Urothelium cell line (cell line): Measurements from ENCODE around the gene CTF1.

Experiments
- DNase-seq: peaks from one replicate; pipeline ENCODE4 v3.0.0; 2011; ENCODE audit warnings: low spot score, mixed read lengths
- FAIRE-seq: peaks from 2 replicates; lab custom pipeline; 2011; peaks lifted over from hg19 to GRCh38; lab: Jason Lieb, UNC

The CTF1 gene

DNA sequence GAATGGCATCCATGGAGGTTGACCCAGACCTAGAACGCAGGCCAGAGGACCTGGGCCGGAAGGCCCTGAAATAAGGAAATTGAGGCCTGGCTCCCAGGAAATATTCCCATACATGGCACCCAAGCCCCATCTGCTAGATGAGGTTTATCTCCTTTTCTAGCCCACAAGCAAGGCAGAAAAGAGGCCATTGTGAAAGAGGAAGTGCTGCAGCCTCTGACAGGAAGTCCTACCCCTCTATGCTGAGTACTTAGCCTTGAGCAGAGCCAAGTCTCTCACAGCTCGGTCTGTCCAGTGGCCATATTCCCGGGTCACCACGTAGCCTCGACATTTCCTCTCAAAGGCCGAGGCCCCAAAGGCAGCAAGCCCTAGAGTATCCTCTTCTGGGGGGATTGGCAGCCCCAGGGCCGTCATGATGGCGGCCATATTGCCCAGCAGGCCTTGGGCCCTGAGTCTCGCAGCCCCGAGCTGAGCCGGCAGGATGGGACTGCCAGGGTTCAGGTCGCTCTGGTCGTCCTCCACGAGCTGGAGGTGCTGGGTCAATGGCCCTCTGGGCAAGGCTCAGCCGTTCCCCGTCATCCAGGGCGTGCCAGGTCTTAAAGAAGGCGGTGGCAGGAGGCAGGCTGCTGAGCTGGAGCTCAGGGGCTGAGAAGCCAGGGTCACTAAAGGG, 7.8 kb downstream of the CTF1 start:
- DNase-seq = no peak

GRCh38 chr16:30907064-30907463, 10.7 kb downstream of the CTF1 start:
- DNase-seq (no peak), FAIRE-seq (no peak)

More for the DNA sequence above, 7.8 kb downstream of the CTF1 start:
- FAIRE-seq = no peak

DNA sequence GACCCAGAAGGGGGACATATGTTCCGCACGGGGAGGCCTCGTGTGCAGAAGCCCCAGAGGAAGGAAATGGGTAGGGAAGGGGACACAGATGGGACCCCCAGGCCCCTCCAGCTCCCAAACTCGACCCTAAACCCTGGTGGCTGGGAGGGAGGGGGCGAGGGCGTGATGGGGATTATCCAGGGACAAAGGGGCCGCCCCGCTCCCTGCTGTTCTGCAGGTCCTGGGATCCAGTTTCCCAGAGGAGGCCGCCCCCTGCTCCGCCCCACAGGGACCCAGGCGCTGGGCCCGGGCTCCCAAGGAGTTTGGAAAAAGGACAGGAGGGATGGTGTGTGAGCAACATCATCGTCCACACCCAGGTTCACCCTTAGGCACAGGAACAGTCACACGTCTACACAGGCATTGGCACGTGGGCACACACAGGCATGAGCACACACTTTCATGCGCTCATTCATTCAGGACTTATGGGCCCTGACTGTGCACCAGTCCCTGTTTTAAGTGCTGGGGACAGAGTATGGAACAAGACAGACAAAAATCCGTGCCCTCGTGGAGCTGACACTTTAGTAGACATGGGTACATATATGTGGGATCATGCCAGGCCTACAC, 14.1 kb downstream of the CTF1 start:
- DNase-seq (no peak), FAIRE-seq (no peak)

GRCh38 chr16:30912794-30913412, 16.5 kb downstream of the CTF1 start:
- no peak for FAIRE-seq

GRCh38 chr16:30914830-30915229, 18.4 kb downstream of the CTF1 start:
- FAIRE-seq (no peak), DNase-seq (no peak)

More at GRCh38 chr16:30912794-30913412, 16.5 kb downstream of the CTF1 start:
- no peak for DNase-seq

DNA sequence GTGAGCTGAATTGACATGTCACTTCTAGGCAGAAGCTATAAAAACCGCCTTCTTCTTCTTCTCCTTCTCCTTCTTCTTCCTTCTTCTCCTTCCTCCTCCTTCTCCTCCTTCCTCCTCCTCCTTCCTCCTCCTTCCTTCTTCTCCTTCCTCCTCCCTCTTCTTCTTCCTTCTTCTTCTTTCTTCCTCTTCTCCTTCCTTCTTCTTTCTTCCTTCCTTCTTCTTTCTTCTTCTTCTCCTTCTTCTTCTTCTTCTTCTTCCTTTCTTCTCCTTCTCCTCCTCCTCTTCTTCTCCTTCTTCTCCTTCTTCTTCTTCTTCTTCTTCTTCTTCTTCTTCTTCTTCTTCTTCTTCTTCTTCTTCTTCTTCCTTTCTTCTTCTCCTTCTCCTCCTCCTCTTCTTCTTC, 22.2 kb downstream of the CTF1 start:
- FAIRE-seq (no peak), DNase-seq (no peak)

- DNase-seq (no peak), FAIRE-seq (no peak)
Observed at GRCh38 chr16:30920891-30921290, 24.5 kb downstream of the CTF1 start.

DNA sequence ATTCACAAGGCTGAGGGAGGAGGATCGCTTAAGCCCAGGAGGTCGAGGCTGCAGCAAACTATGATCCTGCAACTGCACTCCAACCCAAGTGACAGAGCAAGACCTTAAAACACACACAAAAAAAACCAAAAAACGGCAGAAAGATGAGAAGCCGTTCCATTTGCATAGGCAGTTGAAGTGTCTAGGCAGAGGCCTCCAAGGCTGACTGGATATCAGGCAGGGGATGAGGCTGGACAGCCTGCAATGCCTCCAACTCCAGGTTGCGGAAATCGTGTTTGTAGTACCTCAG, 25.0 kb downstream of the CTF1 start:
- FAIRE-seq = no peak

GRCh38 chr16:30921748-30922419, 25.5 kb downstream of the CTF1 start:
- DNase-seq (peak; percentile 70), FAIRE-seq (no peak)

More for the DNA sequence above, 25.0 kb downstream of the CTF1 start:
- no peak for DNase-seq

- FAIRE-seq (no peak), DNase-seq (peak; percentile 91)
Observed at GRCh38 chr16:30922420-30922959, 26.1 kb downstream of the CTF1 start.

GRCh38 chr16:30922960-30923535, 26.6 kb downstream of the CTF1 start:
- FAIRE-seq (peak; percentile 85), DNase-seq (peak; percentile 93)

DNA sequence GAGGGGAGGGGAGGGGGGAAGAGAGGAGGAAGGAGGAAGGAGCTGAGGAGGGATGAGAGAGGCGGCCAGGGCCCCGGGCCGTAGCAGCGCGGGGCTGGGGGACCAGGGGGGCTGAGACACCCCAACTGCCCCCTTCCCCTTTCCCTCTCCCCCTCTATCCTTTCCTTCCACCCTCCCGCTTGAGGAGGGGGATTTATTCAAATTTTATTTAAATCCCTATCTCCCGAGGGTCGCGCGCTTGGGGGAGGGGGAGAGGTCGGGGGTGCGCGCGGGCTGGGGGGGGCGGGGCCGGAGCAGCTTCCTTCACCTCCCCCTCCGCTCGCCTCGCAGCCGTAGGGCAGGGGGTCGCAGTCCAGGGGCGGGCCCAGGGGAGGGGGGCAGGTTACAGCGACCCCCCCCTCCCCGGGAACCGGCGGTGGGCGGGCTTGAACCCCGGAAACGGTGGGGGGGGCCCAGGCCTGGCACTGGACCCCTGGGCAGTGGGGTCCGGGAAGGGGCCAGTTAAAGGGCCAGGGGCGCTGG, 27.2 kb downstream of the CTF1 start, which contains the start of gene FBXL19:
Gene FBXL19, plus strand, starts transcription at position 19 of the 522 bp plus-strand sequence. CDS start 2,183 bp downstream, outside the sequence.
- DNase-seq (no peak), FAIRE-seq (no peak)

DNA sequence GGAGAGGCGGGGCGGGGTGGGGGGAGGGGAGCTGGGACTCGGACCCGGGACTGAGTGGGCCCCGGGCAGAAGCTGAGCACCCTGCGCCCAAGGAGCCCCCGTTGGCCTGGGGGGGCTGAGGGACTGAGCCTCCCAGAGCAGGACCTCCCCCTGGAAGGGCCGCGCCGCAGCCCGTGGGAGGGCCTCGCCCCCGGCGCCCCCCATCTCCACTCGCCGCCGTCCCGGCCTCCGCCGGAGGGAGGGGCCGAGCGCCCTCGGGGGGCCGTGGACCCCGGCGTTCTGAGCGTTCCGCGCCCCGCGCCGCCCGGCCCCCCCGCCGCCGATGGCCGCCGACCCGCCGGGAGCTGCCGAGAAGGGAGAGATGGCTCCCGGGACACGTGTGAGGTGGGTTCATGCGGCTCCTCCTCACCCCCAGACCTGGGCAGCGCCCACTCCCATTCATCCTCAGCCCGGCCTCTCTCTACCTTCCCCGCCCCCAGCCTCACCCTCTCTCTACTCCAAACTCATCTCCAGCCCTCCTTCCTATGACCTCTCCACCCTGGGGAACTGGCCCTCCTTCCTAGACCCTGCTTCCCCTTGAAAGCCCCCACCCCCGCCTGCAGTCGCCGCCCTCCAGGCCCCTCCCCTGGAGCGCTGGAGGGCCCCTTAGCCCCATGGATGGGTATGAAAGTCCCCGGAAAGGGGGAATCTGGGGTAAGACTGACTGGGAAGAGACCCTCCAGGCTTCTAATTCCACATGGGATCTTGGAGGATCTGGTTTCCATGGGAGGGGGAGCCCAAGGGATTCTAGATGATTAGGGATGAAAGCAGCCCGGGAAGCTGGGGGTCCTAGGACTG, 27.9 kb downstream of the CTF1 start:
- DNase-seq = no peak
- no peak for FAIRE-seq

GRCh38 chr16:30924913-30925631, 28.7 kb downstream of the CTF1 start:
- FAIRE-seq = no peak
- no peak for DNase-seq

GRCh38 chr16:30925632-30925987, 29.2 kb downstream of the CTF1 start:
- DNase-seq = no peak

GRCh38 chr16:30925995-30926811, 29.8 kb downstream of the CTF1 start:
- FAIRE-seq (no peak), DNase-seq (no peak)

More at GRCh38 chr16:30925632-30925987, 29.2 kb downstream of the CTF1 start:
- no peak for FAIRE-seq

DNA sequence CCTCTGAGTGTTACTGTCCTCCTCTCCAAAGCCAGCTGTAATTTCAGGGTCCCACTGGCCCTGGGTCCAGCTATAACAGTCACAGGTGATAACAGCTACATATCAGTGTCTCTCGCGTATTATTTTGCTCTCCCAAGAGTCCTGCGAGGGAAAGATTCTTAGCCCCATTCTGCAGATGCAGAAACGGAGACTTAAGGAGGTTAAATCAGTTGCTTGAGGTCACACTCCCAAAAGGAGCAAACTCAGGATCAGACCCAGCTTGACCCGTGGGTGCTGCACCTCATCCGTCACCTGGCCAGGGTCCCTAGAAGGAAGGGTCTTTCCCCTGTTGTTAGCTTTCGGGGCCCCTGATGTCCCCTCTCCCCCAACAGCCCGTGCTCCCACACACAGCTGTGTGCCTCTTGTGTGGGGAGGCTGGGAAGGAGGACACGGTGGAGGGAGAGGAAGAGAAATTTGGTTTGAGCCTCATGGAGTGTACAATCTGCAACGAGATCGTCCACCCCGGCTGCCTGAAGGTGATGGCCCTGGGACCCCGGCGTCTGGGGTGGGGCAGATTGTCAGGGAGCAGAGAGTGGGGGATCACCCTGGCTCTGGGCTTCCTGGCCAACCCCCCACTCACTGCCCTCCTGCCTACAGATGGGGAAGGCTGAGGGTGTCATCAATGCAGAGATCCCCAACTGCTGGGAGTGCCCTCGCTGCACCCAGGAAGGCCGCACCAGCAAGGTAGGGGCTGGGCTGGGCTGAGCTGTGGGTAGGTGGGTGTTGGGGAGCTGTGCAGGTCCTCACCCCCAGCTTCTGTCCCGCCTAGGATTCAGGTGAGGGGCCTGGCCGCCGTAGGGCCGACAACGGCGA, 30.7 kb downstream of the CTF1 start:
- DNase-seq = no peak
- no peak for FAIRE-seq
